Mesodermal cell (in vitro differentiated cells): ENCODE measurements around the gene PTCRA.

Experiments
- H3K27ac ChIP-seq: 2 replicates; pipeline ENCODE4 v1.7.0; 2013; ENCODE audit warnings: mild to moderate bottlenecking, low read depth, low read length, moderate library complexity; ENCODE audit not compliant: severe bottlenecking
- H3K36me3 ChIP-seq: 2 replicates; pipeline ENCODE4 v1.7.1; 2013; ENCODE audit warnings: mild to moderate bottlenecking, low read length, moderate library complexity; ENCODE audit not compliant: control insufficient read depth, insufficient read depth
- H3K4me1 ChIP-seq: one replicate; pipeline ENCODE4 v1.7.1; 2013; ENCODE audit warnings: mild to moderate bottlenecking, low read length; ENCODE audit not compliant: insufficient read depth, control insufficient read depth, poor library complexity, severe bottlenecking
- H3K4me3 ChIP-seq: 2 replicates; pipeline ENCODE4 v1.7.0; 2013; ENCODE audit warnings: low read length, control low read depth, mild to moderate bottlenecking; ENCODE audit not compliant: insufficient read depth, poor library complexity, severe bottlenecking; ENCODE audit errors: extremely low read depth
- H3K9me3 ChIP-seq: 2 replicates; pipeline ENCODE4 v1.7.1; 2013; ENCODE audit warnings: mild to moderate bottlenecking, low read length, moderate library complexity; ENCODE audit not compliant: control insufficient read depth
- WGBS, 2 experiments: methylation state at CpG; one replicate each; pipeline ENCODE4 v1.1.5; 2013; ENCODE audit warnings: missing lambda C conversion rate in 2 of 2; ENCODE audit not compliant: insufficient coverage in 2 of 2; 5-methylcytosine and 5-hydroxymethylcytosine counted together

PTCRA gene

GRCh38 chr6:42973926-42974325 is 58.1 kb downstream of the PTCRA start:
- 100% methylated on average over 1 to 3 of the region's 3 CpGs for WGBS, 2 experiments
- Histone ChIP-seq H3K4me1 (peaks cover 17% of the 10 kb centered on the region), H3K36me3 (peaks cover 18% of the 10 kb centered on the region), H3K27ac (no peak overlapping the region), H3K4me3 (no peak overlapping the region), H3K9me3 (no peaks in the 10 kb centered on the region)

- H3K27ac ChIP-seq: no peak overlapping the region
- no peaks in the 10 kb centered on the region for H3K9me3 ChIP-seq
- H3K4me3 ChIP-seq: no peak overlapping the region
- peaks cover 18% of the 10 kb centered on the region for H3K4me1 ChIP-seq
- WGBS, 2 experiments: 90 to 93% methylated on average over 3 to 4 of the region's 5 CpGs
- H3K36me3 ChIP-seq: peaks cover 18% of the 10 kb centered on the region
Observed at GRCh38 chr6:42974919-42975505, 59.2 kb downstream of the PTCRA start.
